HFFc6 (cell line): ENCODE results near the gene IL16. TPM values are rescaled to one million over a fixed set of nuclear protein-coding genes. Genes with fewer than 3 reads are reported as not detected.

ENCODE experiments used
- DNase-seq: peaks from one replicate; pipeline ENCODE4 v3.0.0-alpha.2; 2018
- H3K27ac Mint-ChIP-seq: 2 replicates; pipeline ENCODE4 v1.8.0; 2020; ENCODE audit warnings: mild to moderate bottlenecking, mixed read lengths
- H3K27me3 Mint-ChIP-seq: 2 replicates; pipeline ENCODE4 v1.8.0; 2021; ENCODE audit warnings: mild to moderate bottlenecking, moderate library complexity, mixed read lengths; ENCODE audit not compliant: insufficient read depth
- H3K36me3 Mint-ChIP-seq: 2 replicates; pipeline ENCODE4 v1.8.0; 2021; ENCODE audit warnings: low read depth, mixed read lengths
- H3K4me1 Mint-ChIP-seq: 2 replicates; pipeline ENCODE4 v1.8.0; 2020; ENCODE audit warnings: low read depth, mixed read lengths
- H3K4me3 Mint-ChIP-seq: 2 replicates; pipeline ENCODE4 v1.8.0; 2020; ENCODE audit warnings: mild to moderate bottlenecking, moderate library complexity, mixed read lengths
- H3K9me3 Mint-ChIP-seq: 2 replicates; pipeline ENCODE4 v1.8.0; 2020; ENCODE audit warnings: mild to moderate bottlenecking, mixed read lengths
- CTCF ChIP-seq: fragments of 200-600 bp; sonication (generic); IDR thresholded peaks from 2 replicates; pipeline ENCODE4 v1.5.0; 2021; ENCODE audit warnings: antibody characterized with exemption, mild to moderate bottlenecking
- total RNA-seq, 6 experiments: library from RNA; stranded (reverse); fragmentation: NEBNext Ultra II Directional; extraction: Animal tissue kit (Norgen Biotek cat#: 25700); gene quantifications; 2 replicates in 1 of 6; 3 replicates in 5 of 6; pipeline ENCODE4 v1.2.3, GENCODE V29; 2021

The IL16 gene
- total RNA-seq, 6 experiments from 2014 or later = not detected

DNA sequence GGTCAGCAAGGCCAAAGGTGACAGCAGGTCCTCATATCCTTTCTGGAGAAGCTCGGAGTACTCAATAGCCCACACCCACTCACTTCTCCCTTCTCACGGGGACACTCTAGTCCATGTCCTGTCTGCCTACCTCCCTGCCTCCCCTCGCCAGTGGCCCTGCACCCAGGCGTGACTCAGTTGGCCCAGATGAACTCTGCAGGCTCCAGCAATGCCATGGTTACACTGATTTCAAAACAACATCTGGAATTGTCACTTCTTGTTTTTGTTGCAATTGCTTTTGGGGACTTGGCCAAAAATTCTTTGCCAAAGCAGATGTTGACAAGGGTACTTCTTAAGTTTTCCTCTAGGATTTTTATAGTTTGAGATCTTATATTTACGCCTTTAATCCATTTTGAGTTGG is 13.0 kb downstream of the IL16 start:
- H3K27ac Mint-ChIP-seq = no peak overlapping the region
- no peaks in the 10 kb centered on the region for H3K4me1 Mint-ChIP-seq
- H3K9me3 Mint-ChIP-seq = peaks cover 7% of the 10 kb centered on the region; the same call in 1 of the 2 replicates
- no peaks in the 10 kb centered on the region for H3K36me3 Mint-ChIP-seq
- no peak for DNase-seq
- H3K4me3 Mint-ChIP-seq = no peak overlapping the region
- TF ChIP-seq CTCF = no peak
- peaks cover 6% of the 10 kb centered on the region for H3K27me3 Mint-ChIP-seq

DNA sequence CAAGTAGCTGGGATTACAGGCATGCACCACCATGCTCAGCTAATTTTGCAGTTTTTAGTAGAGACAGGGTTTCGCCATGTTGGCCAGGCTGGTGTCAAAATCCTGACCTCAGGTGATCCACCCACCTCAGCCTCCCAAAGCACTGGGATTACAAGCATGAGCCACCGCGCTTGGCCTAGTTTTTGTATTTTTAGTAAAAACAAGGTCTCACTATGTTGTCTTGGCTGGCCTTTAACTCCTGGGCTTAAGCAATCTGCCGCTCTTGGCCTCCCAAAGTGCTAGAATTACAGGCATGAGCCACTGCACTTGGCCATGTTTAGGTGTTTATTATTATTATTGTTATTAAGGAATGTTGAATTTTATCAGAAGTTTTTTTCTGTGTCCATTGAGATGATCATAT is 14.7 kb downstream of the IL16 start:
- no peak for DNase-seq
- Mint-ChIP-seq H3K36me3 (no peaks in the 10 kb centered on the region), H3K4me3 (no peak overlapping the region), H3K27ac (no peak overlapping the region), H3K4me1 (no peaks in the 10 kb centered on the region), H3K9me3 (peaks cover 7% of the 10 kb centered on the region; the same call in 1 of the 2 replicates), H3K27me3 (peaks cover 9% of the 10 kb centered on the region)
- TF ChIP-seq CTCF = no peak

- no peaks in the 10 kb centered on the region for H3K4me1 Mint-ChIP-seq
- no peaks in the 10 kb centered on the region for H3K36me3 Mint-ChIP-seq
- no peak overlapping the region for H3K27ac Mint-ChIP-seq
- H3K4me3 Mint-ChIP-seq = no peak overlapping the region
- TF ChIP-seq CTCF = no peak
- peaks cover 7% of the 10 kb centered on the region; the same call in 1 of the 2 replicates for H3K9me3 Mint-ChIP-seq
- no peak for DNase-seq
- peaks cover 8% of the 10 kb centered on the region for H3K27me3 Mint-ChIP-seq
Measured at GRCh38 chr15:81213982-81214381, 17.3 kb downstream of the IL16 start.

- Mint-ChIP-seq H3K27me3 (peaks cover 13% of the 10 kb centered on the region; the same call in 1 of the 2 replicates), H3K9me3 (peaks cover 7% of the 10 kb centered on the region; the same call in 1 of the 2 replicates), H3K27ac (no peak overlapping the region), H3K4me1 (no peaks in the 10 kb centered on the region), H3K4me3 (no peak overlapping the region), H3K36me3 (no peaks in the 10 kb centered on the region)
- TF ChIP-seq CTCF = no peak
- no peak for DNase-seq
Measured at GRCh38 chr15:81215531-81215930, 18.9 kb downstream of the IL16 start.

GRCh38 chr15:81215983-81216382 is 19.3 kb downstream of the IL16 start:
- no peak for DNase-seq
- Mint-ChIP-seq H3K27ac (no peak overlapping the region), H3K9me3 (peaks cover 7% of the 10 kb centered on the region; the same call in 1 of the 2 replicates), H3K27me3 (peaks cover 13% of the 10 kb centered on the region; the same call in 1 of the 2 replicates), H3K4me1 (no peaks in the 10 kb centered on the region), H3K36me3 (no peaks in the 10 kb centered on the region), H3K4me3 (no peak overlapping the region)
- no peak for TF ChIP-seq CTCF

DNA sequence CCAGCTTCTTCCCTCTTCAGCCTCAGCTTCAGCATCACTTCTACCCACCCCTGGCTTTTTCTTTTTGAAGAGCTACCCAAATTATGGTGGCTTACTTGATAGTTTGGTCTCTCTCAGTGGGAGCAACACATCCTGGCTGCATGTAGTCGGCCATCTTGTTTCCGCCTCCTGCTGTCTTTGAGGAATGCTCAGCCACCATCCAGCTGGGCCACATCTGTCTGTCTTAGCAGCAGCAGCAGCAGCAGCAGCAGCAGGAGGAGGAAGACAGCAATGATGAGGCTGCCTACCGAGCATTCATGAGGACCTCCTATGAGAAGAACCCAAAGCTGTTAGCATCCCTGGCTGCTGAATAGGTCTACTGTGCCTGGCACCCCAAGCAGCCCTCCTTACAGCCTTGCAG is 19.7 kb downstream of the IL16 start:
- no peak for DNase-seq
- Mint-ChIP-seq H3K36me3 (no peaks in the 10 kb centered on the region), H3K27me3 (peaks cover 13% of the 10 kb centered on the region; the same call in 1 of the 2 replicates), H3K4me3 (no peak overlapping the region), H3K4me1 (no peaks in the 10 kb centered on the region), H3K27ac (no peak overlapping the region), H3K9me3 (peaks cover 7% of the 10 kb centered on the region; the same call in 1 of the 2 replicates)
- no peak for TF ChIP-seq CTCF
